HEK293T (cell line): ENCODE results near the gene EDN3.

Source experiments
- CTCF ChIA-PET: fragments of 350-600 bp; formaldehyde crosslinking; extraction: SDS; loops from one replicate; lab custom pipeline; 2021; ENCODE audit warnings: antibody characterized with exemption, inconsistent platforms; lab: Yijun Ruan, JAX
- POLR2A ChIA-PET: fragments of 350-600 bp; formaldehyde crosslinking; extraction: SDS; loops from one replicate; lab custom pipeline; 2020; ENCODE audit warnings: antibody characterized with exemption, inconsistent platforms; lab: Yijun Ruan, JAX
- DNase-seq: peaks from one replicate; pipeline ENCODE4 v3.0.0; 2012; ENCODE audit warnings: mixed read lengths; ENCODE audit errors: extremely low spot score
- ARNT ChIP-seq: fragments of 450-650 bp; IDR thresholded peaks from 2 replicates; pipeline ENCODE4 v1.6.1; 2017; ENCODE audit warnings: mild to moderate bottlenecking
- BHLHE40 ChIP-seq: fragments of 450-650 bp; IDR thresholded peaks from 2 replicates; pipeline ENCODE4 v1.6.1; 2016; ENCODE audit warnings: mild to moderate bottlenecking, moderate library complexity, borderline replicate concordance
- CTBP1 ChIP-seq: fragments of 450-650 bp; IDR thresholded peaks from 2 replicates; pipeline ENCODE4 v1.6.1; 2016; ENCODE audit warnings: borderline replicate concordance
- ELF4 ChIP-seq: fragments of 450-650 bp; IDR thresholded peaks from 2 replicates; pipeline ENCODE4 v1.6.1; 2017; ENCODE audit warnings: antibody characterized with exemption
- FOXA1 ChIP-seq: fragments of 450-650 bp; IDR thresholded peaks from 2 replicates; pipeline ENCODE4 v1.6.1; 2016; ENCODE audit warnings: mild to moderate bottlenecking
- FOXK2 ChIP-seq: fragments of 450-650 bp; IDR thresholded peaks from 2 replicates; pipeline ENCODE4 v1.6.1; 2016; ENCODE audit warnings: mild to moderate bottlenecking
- FOXM1 ChIP-seq: fragments of 450-650 bp; IDR thresholded peaks from 2 replicates; pipeline ENCODE4 v1.6.1; 2017; ENCODE audit warnings: mild to moderate bottlenecking, borderline replicate concordance
- HDGF ChIP-seq: fragments of 450-650 bp; IDR thresholded peaks from 2 replicates; pipeline ENCODE4 v1.6.1; 2017; ENCODE audit warnings: antibody characterized with exemption, borderline replicate concordance
- L3MBTL2 ChIP-seq: fragments of 450-650 bp; conservative IDR thresholded peaks from 2 replicates; pipeline ENCODE4 v1.6.1; 2016; ENCODE audit warnings: mild to moderate bottlenecking
- LEF1 ChIP-seq: fragments of 450-650 bp; IDR thresholded peaks from 2 replicates; pipeline ENCODE4 v1.6.1; 2017; ENCODE audit warnings: mild to moderate bottlenecking, borderline replicate concordance
- NFRKB ChIP-seq: fragments of 450-650 bp; IDR thresholded peaks from 2 replicates; pipeline ENCODE4 v1.6.1; 2016; ENCODE audit warnings: mild to moderate bottlenecking, moderate library complexity
- SP1 ChIP-seq: fragments of 450-650 bp; IDR thresholded peaks from 2 replicates; pipeline ENCODE4 v1.6.1; 2017
- SUZ12 ChIP-seq: fragments of 450-650 bp; IDR thresholded peaks from 2 replicates; pipeline ENCODE4 v1.6.1; 2016; ENCODE audit warnings: mild to moderate bottlenecking
- TARDBP ChIP-seq: fragments of 450-650 bp; IDR thresholded peaks from 2 replicates; pipeline ENCODE4 v1.6.1; 2016
- ZNF384 ChIP-seq: fragments of 450-650 bp; IDR thresholded peaks from 2 replicates; pipeline ENCODE4 v1.6.1; 2016
- TF ChIP-seq, protein P1 (sequence below): fragments of 450-650 bp; IDR thresholded peaks from 2 replicates; pipeline ENCODE4 v1.6.1; 2016

EDN3 gene

DNA sequence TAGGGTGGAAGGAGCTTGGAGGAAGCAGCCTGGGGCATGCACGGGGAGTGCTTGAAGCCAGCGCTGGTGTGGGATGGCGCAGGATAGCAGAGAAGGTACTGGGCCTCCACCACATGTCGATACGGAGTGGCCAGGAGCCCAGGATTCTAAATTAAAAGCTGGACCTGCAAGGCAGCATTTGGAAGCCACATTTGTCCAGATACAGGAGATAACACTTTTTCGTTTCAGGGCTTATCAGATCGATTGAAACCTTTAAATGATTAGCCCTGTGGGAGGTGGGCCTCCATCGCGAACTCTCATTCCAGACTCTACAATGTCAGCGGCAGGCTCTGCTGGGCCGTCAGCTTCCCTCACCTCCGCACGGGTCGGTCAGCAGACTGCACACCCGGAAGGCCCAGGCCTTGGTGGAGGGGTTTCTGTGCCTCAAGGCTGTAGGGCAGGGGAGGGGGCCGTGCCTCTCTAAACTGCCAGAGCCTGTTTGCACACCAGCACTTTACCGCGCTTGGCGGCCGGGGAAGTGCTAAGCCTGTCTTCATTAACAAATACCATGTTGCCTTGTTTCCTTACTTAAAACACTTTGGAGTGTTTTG is 17.9 kb downstream of the EDN3 start:
- TF ChIP-seq LEF1 (no peak), FOXK2 (no peak), FOXM1 (no peak), SUZ12 (no peak), BHLHE40 (no peak), L3MBTL2 (no peak)
- TF ChIP-seq, protein P1, sequence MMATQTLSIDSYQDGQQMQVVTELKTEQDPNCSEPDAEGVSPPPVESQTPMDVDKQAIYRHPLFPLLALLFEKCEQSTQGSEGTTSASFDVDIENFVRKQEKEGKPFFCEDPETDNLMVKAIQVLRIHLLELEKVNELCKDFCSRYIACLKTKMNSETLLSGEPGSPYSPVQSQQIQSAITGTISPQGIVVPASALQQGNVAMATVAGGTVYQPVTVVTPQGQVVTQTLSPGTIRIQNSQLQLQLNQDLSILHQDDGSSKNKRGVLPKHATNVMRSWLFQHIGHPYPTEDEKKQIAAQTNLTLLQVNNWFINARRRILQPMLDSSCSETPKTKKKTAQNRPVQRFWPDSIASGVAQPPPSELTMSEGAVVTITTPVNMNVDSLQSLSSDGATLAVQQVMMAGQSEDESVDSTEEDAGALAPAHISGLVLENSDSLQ, result no peak
- CTCF ChIA-PET, result no interaction called here
- no peak for DNase-seq
- POLR2A ChIA-PET, result no interaction called here

DNA sequence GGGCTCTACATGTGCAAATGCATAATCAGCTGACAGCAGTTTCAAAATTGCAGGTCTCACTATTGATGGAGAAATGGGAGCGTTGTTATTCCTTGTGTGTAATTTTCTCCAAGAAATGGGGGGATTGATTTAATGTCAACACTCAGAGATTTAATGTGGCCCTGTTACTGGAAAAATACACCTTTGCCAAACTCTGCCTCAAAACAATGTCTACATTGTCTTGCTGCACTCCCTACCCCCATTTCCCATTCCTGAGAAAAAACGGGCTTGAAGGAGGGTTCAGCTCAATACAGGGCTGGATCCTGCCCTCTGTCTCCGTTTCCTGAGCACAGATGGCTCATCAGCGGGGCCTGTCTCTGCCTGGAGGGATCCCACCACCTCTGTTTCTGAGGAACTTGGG is 18.4 kb downstream of the EDN3 start:
- TF ChIP-seq FOXA1, result no peak
- ChIA-PET CTCF (no interaction called here), POLR2A (no interaction called here)
- no peak for DNase-seq

DNA sequence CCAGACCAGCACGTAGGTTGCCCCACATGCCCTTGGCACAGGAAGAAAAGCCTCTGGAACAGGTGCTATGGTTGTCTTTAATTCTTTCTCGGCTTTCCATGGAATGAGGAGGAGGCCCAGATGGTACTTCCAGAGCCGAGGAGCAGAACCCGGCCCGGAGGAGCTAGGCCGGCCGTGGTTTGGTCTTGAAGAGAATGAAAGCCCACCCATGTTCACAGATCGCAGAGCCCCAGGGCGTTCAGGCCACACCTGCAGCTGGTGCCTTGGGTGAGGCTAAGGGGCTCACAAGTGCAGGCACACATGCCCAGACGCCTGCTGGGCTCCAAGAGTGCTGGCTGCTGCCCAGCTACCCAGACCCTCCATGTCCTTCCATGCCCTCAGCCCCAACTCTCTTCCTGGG is 20.0 kb downstream of the EDN3 start:
- DNase-seq, result no peak
- ChIA-PET POLR2A (no interaction called here), CTCF (no interaction called here)
- TF ChIP-seq ZNF384 (no peak), LEF1 (no peak), TARDBP (no peak), ELF4 (no peak), SP1 (no peak), FOXA1 (no peak), HDGF (no peak), CTBP1 (no peak), SUZ12 (no peak)
- TF ChIP-seq, protein P1, result no peak

DNA sequence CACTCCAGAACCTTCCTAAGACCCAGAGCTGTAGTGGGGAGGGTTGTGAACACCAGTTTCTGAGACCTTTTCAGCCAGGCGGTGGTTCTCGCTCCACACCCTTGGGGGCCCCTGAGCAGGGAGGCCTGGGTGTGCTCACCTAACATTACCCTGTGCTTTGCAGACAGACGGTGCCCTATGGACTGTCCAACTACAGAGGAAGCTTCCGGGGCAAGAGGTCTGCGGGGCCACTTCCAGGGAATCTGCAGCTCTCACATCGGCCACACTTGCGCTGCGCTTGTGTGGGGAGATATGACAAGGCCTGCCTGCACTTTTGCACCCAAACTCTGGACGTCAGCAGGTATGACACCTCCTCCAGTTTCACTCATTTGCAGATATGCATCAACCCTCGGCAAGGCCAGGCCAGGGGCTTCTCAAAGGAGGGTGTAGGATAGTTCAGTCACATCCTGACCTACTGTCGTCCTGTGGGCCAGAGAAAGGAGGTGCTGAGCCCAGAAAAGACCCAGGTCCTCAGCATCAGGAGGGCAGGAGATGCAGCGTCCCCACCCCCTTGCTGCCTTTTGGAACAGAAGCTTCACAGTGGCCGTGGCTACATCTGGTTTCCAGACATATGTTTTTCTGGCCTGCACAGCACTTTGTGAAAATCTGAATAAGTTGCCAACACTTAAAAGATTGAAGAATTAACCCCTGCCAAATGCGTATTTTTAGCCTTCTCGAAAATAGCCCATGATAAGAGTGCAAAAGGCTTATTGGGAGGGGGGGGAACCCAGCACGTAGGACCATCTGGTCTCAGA is 20.6 kb downstream of the EDN3 start:
- no peak for DNase-seq
- TF ChIP-seq, protein P1, result no peak
- TF ChIP-seq SUZ12 (no peak), ELF4 (no peak), FOXK2 (no peak), L3MBTL2 (no peak), ZNF384 (no peak), CTBP1 (no peak), BHLHE40 (no peak), FOXM1 (no peak), FOXA1 (no peak), LEF1 (no peak), NFRKB (no peak), HDGF (no peak), TARDBP (no peak), SP1 (no peak), ARNT (no peak)
- CTCF ChIA-PET, result no interaction called here
- POLR2A ChIA-PET, result no interaction called here

DNA sequence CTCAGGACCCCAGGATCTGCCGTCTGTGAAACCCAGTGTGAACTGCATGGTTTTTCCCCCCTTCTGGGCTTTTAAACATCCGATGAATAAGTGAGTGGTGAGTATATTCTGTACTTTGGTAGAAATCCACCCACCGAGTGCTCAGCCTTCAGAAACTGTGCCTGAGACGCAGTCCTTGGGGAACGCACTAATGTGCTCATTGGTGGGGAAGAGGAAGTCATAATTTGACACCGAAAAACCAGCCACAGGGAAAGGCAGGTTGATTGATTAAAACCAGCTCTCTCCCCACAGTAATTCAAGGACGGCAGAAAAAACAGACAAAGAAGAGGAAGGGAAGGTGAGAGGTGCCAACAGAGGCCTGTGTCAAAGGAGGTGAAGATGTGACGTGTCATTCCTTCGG is 21.7 kb downstream of the EDN3 start:
- DNase-seq, result no peak
- ChIA-PET CTCF (no interaction called here), POLR2A (no interaction called here)
- TF ChIP-seq BHLHE40 (no peak), ZNF384 (no peak), SP1 (no peak), NFRKB (no peak), ARNT (no peak), ELF4 (no peak), SUZ12 (no peak), L3MBTL2 (no peak), CTBP1 (no peak), FOXK2 (no peak), FOXM1 (no peak), FOXA1 (no peak), TARDBP (no peak), HDGF (no peak), LEF1 (no peak)
- TF ChIP-seq, protein P1, result no peak
